Natural killer cell (primary cell): ENCODE results near the gene DAPP1. TPM values are rescaled to one million over a fixed set of nuclear protein-coding genes. Genes with fewer than 3 reads are reported as not detected.
A peak's percentile ranks its signal among the peaks of the same experiment; 100 is the strongest.

Experiments used
- ATAC-seq, 3 donors: fragments of 150-1000 bp in 2 of 3; fragments of 200-7000 bp in 1 of 3; cut with Tn5 transposase; 1 replicate in 1 of 3; 2 replicates in 2 of 3; pipeline ENCODE4 v1.10.0; 2021; ENCODE audit warnings: mild to moderate bottlenecking in 2 of 3, moderate library complexity in 2 of 3
- DNase-seq, 2 donors: peaks; one replicate each; pipeline versions ENCODE4 v3.0.0 to v3.0.0-alpha.2; 2013 to 2021; ENCODE audit warnings: mixed read lengths in 1 of 2
- H3K27ac ChIP-seq: one replicate; pipeline ENCODE4 v1.5.1; 2013; ENCODE audit warnings: mild to moderate bottlenecking, low read length
- H3K27me3 ChIP-seq: one replicate; pipeline ENCODE4 v1.6.1; 2013; ENCODE audit warnings: low read length; ENCODE audit not compliant: control insufficient read depth, insufficient read depth
- H3K36me3 ChIP-seq: one replicate; pipeline ENCODE4 v1.6.1; 2013; ENCODE audit warnings: low read length; ENCODE audit not compliant: control insufficient read depth, insufficient read depth
- H3K4me1 ChIP-seq: one replicate; pipeline ENCODE4 v1.6.1; 2013; ENCODE audit warnings: low read length; ENCODE audit not compliant: control insufficient read depth, insufficient read depth
- H3K4me3 ChIP-seq: one replicate; pipeline ENCODE4 v1.5.1; 2013; ENCODE audit warnings: low read length
- H3K9me3 ChIP-seq: one replicate; pipeline ENCODE4 v1.6.1; 2013; ENCODE audit warnings: low read length; ENCODE audit not compliant: control insufficient read depth, insufficient read depth
- H3K27ac Mint-ChIP-seq, 2 donors: one replicate each; pipeline ENCODE4 v1.8.0; 2022; ENCODE audit warnings: mild to moderate bottlenecking in 2 of 2, mixed read lengths in 2 of 2, moderate library complexity in 1 of 2
- H3K27me3 Mint-ChIP-seq, 2 donors: one replicate each; pipeline ENCODE4 v1.8.0; 2022; ENCODE audit warnings: low read depth in 2 of 2, mixed read lengths in 2 of 2
- H3K36me3 Mint-ChIP-seq: one replicate; pipeline ENCODE4 v1.8.0; 2022; ENCODE audit warnings: mixed read lengths
- H3K4me1 Mint-ChIP-seq, 2 donors: one replicate each; pipeline ENCODE4 v1.8.0; 2022; ENCODE audit warnings: mixed read lengths in 2 of 2
- H3K4me3 Mint-ChIP-seq: one replicate; pipeline ENCODE4 v1.8.0; 2022; ENCODE audit warnings: mild to moderate bottlenecking, moderate library complexity, mixed read lengths
- H3K9me3 Mint-ChIP-seq, 2 donors: one replicate each; pipeline ENCODE4 v1.8.0; 2022; ENCODE audit warnings: mixed read lengths in 2 of 2
- WGBS: methylation state at CpG from one replicate; pipeline ENCODE4 v1.1.7; 2013; ENCODE audit warnings: missing lambda C conversion rate; ENCODE audit not compliant: insufficient coverage; 5-methylcytosine and 5-hydroxymethylcytosine counted together
- intact Hi-C: fragments of 100-400 bp; cut with micrococcal nuclease; formaldehyde crosslinking; loops from one replicate; pipeline ENCODE4 v1.14.2; 2022
- total RNA-seq, 4 donors: library from RNA; stranded (reverse); fragments of 120-200 nt in 1 of 4; gene quantifications; one replicate each; pipeline versions ENCODE4 v1.2.3 to v1.2.4, GENCODE V29; 2013 to 2022
- TF ChIP-seq, protein P1 (sequence below): fragments of 200-600 bp; IDR thresholded peaks from one replicate; pipeline ENCODE4 v1.8.0; 2022; ENCODE audit warnings: antibody characterized with exemption

Gene DAPP1
- total RNA-seq, 3 donors from 2014 or later (not counting 1 experiment from before 2014, with no cell fraction given) = 5.9 to 7.3 (median 6.8) TPM

DNA sequence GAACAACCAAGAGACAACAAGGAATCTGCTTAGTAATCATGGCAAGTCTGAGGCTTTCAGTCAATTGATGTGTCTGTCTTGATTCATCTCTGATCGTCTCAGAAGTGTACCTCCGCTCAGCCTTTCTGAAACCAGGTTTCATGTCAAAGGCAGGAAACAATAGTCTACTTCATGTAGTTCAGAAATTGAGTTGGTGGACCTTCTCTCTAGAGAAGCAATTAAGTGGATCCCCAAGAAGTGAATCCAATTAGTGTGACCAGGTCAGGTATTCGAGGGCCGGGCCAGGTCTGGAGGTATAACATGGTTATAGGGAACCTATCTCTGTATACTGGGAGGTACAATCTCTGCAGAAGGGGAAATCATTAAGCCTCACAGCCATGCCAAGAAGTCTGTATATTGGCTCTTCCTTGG lies 32.0 kb downstream of the DAPP1 start:
- Histone ChIP-seq H3K27ac (no peak overlapping the region), H3K4me1 (no peaks in the 10 kb centered on the region), H3K9me3 (no peaks in the 10 kb centered on the region), H3K27me3 (no peaks in the 10 kb centered on the region), H3K36me3 (no peaks in the 10 kb centered on the region), H3K4me3 (no peak overlapping the region)
- no peak overlapping the region for H3K4me3 Mint-ChIP-seq
- H3K27me3 Mint-ChIP-seq = no peaks in the 10 kb centered on the region
- no peaks in the 10 kb centered on the region for H3K9me3 Mint-ChIP-seq
- intact Hi-C loops = no loop called here
- H3K27ac Mint-ChIP-seq = no peak overlapping the region
- no peaks in the 10 kb centered on the region for H3K36me3 Mint-ChIP-seq
- DNase-seq = peak in 1 of 2 donors; percentile 24
- TF ChIP-seq, protein P1, sequence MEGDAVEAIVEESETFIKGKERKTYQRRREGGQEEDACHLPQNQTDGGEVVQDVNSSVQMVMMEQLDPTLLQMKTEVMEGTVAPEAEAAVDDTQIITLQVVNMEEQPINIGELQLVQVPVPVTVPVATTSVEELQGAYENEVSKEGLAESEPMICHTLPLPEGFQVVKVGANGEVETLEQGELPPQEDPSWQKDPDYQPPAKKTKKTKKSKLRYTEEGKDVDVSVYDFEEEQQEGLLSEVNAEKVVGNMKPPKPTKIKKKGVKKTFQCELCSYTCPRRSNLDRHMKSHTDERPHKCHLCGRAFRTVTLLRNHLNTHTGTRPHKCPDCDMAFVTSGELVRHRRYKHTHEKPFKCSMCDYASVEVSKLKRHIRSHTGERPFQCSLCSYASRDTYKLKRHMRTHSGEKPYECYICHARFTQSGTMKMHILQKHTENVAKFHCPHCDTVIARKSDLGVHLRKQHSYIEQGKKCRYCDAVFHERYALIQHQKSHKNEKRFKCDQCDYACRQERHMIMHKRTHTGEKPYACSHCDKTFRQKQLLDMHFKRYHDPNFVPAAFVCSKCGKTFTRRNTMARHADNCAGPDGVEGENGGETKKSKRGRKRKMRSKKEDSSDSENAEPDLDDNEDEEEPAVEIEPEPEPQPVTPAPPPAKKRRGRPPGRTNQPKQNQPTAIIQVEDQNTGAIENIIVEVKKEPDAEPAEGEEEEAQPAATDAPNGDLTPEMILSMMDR = no peak
- no peak for ATAC-seq
- WGBS = 85% methylated on average over 4 of the region's 4 CpGs
- H3K4me1 Mint-ChIP-seq = no peaks in the 10 kb centered on the region

DNA sequence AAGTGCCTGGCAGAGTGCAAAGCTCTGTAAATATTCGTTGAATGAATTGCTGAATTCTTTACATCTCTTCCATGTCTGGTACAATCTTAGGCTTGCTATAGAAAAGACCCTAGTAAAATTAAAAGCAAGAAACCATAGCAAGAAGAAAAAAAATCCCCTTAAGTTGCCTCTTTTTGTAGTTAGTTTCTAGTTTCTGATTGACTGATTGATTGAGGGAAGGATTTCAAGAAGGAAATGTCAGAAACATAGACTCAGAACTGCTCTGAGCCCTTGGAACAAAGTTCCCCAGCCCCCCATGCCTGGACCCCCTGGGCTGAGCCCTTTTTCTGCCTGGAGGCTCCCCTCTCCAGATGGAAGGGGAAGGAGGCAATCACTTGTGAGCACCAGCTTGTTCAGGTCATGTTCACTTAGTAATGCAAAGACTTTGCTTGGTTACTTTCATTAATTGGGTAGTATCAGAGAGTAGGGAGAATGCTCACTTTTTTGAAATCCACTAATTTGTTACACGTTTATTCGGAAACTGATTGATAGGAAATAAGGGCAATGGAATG lies 35.6 kb downstream of the DAPP1 start:
- no peak for ATAC-seq
- Histone ChIP-seq H3K9me3 (no peaks in the 10 kb centered on the region), H3K4me1 (no peaks in the 10 kb centered on the region), H3K4me3 (no peak overlapping the region), H3K27ac (no peak overlapping the region), H3K27me3 (no peaks in the 10 kb centered on the region), H3K36me3 (no peaks in the 10 kb centered on the region)
- Mint-ChIP-seq H3K27ac (no peak overlapping the region), H3K9me3 (no peaks in the 10 kb centered on the region), H3K27me3 (no peaks in the 10 kb centered on the region), H3K4me3 (no peak overlapping the region), H3K36me3 (no peaks in the 10 kb centered on the region), H3K4me1 (peaks cover 0 to 11% of the 10 kb centered on the region in 2 donors)
- TF ChIP-seq, protein P1 = no peak
- 88% methylated on average over 1 of the region's 3 CpGs for WGBS
- no peak for DNase-seq
- intact Hi-C loops = no loop called here

DNA sequence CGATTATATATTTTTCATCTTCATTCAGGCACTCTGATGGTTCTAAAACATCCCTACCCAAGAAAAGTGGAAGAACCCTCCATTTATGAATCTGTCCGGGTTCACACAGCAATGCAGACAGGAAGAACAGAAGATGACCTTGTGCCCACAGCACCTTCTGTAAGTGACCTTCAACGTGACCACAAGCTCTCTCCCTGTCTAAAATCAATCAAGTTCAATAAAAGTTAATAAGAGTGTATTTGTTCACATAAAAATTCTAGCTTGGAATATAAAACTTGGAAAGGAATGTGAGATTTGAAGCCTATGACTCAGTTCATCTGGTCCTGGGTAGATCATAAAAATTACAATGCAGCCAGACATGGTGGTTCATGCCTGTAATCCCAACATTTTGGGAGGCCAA lies 36.6 kb downstream of the DAPP1 start:
- no peaks in the 10 kb centered on the region for H3K9me3 ChIP-seq
- Mint-ChIP-seq H3K4me3 (no peak overlapping the region), H3K9me3 (no peaks in the 10 kb centered on the region), H3K27ac (no peak overlapping the region), H3K36me3 (no peaks in the 10 kb centered on the region), H3K27me3 (no peaks in the 10 kb centered on the region), H3K4me1 (peaks cover 0 to 11% of the 10 kb centered on the region in 2 donors)
- H3K27ac ChIP-seq = no peak overlapping the region
- 89% methylated on average over 2 of the region's 3 CpGs for WGBS
- H3K27me3 ChIP-seq = no peaks in the 10 kb centered on the region
- DNase-seq (no peak), ATAC-seq (no peak)
- no peaks in the 10 kb centered on the region for H3K36me3 ChIP-seq
- TF ChIP-seq, protein P1 = no peak
- no peaks in the 10 kb centered on the region for H3K4me1 ChIP-seq
- no peak overlapping the region for H3K4me3 ChIP-seq
- intact Hi-C loops = no loop called here

DNA sequence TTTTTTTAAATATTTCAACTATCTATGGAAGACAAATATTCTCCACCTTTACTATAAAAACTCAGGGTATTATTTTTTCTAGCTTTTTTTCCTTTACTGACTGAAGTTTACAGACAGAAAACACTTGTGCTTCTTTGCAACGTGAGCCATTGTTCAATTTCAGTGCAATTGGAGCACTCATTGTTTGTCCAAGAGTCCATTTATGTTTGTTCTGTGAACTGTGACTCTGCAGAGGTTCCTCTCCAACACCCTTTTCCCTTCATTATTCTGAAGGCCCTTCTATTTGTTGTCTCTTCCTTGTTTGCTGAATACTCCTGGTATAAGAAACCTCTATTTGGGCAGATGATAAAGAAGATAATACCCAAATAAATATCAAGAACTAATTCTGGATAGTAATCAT lies 37.4 kb downstream of the DAPP1 start:
- TF ChIP-seq, protein P1 = no peak
- no peaks in the 10 kb centered on the region for H3K4me1 ChIP-seq
- Mint-ChIP-seq H3K36me3 (no peaks in the 10 kb centered on the region), H3K4me1 (peaks cover 0 to 11% of the 10 kb centered on the region in 2 donors), H3K9me3 (no peaks in the 10 kb centered on the region), H3K27ac (no peak overlapping the region), H3K27me3 (no peaks in the 10 kb centered on the region), H3K4me3 (no peak overlapping the region)
- intact Hi-C loops = no loop called here
- WGBS = 94% methylated on average over 1 of the region's 1 CpG
- H3K36me3 ChIP-seq = no peaks in the 10 kb centered on the region
- H3K27ac ChIP-seq = no peak overlapping the region
- no peak overlapping the region for H3K4me3 ChIP-seq
- no peaks in the 10 kb centered on the region for H3K27me3 ChIP-seq
- DNase-seq = no peak
- no peak for ATAC-seq
- H3K9me3 ChIP-seq = no peaks in the 10 kb centered on the region
